ENCODE measurements around the gene GALNT3.

GRCh38 chr2:165818920-165819319 is 24.9 kb upstream of the GALNT3 start:
- TF ChIP-seq JUND (IDR thresholded peaks at IDR 0.05; ENCODE audit: low read length) (no peak), CTCF (IDR thresholded peaks at IDR 0.05; ENCODE audit: control extremely low read depth in 1 of 3, insufficient read depth in 1 of 3, low read depth in 1 of 3, low read length in 3 of 3) (no peak), SUZ12 (IDR thresholded peaks at IDR 0.05; ENCODE audit: low read length) (no peak), POLR2A (IDR thresholded peaks at IDR 0.05; ENCODE audit: control extremely low read depth in 1 of 2, low read depth in 2 of 2, low read length in 2 of 2) (no peak), BACH1 (IDR thresholded peaks at IDR 0.05; ENCODE audit: low read length) (no peak), POLR2AphosphoS5 (IDR thresholded peaks at IDR 0.05; ENCODE audit: low read depth, low read length) (no peak), CBX5 (IDR thresholded peaks at IDR 0.05; ENCODE audit: low read depth, low read length) (no peak)
